Coronary artery (tissue), 2 donors: Measurements from ENCODE around the gene TEDC2.
A peak's percentile ranks its signal among the peaks of the same experiment; 100 is the strongest.
"Not testable (repeated sequence)": the region's sequence is repeated elsewhere in the genome, so short reads cannot be mapped to it uniquely, and the experiment has no call there.

ENCODE experiments used
- DNase-seq: peaks from one replicate; pipeline ENCODE4 v3.0.0-alpha.2; 2017; ENCODE audit warnings: low spot score
- H3K27ac ChIP-seq, 2 donors: fragments of 200-600 bp; sonication (generic); one replicate each; pipeline ENCODE4 v1.5.1; 2016 to 2019
- H3K4me3 ChIP-seq: fragments of 200-600 bp; sonication (generic); 2 replicates; pipeline ENCODE4 v1.5.1; 2016; ENCODE audit warnings: mild to moderate bottlenecking, moderate library complexity
- CTCF ChIP-seq: fragments of 200-600 bp; sonication (generic); IDR thresholded peaks from one replicate; pipeline ENCODE4 v1.5.1; 2019; ENCODE audit warnings: antibody characterized with exemption

TEDC2 gene

GRCh38 chr16:2429034-2429770 is 30.7 kb upstream of the TEDC2 start, which contains the start of gene CCNF:
Gene CCNF, plus strand, starts transcription at chr16:2429447. Its CDS starts 35 bp downstream, at chr16:2429482.
- Histone ChIP-seq H3K27ac (peak within 1 kb of the TSS; percentile 52 to 76), H3K4me3 (peak within 1 kb of the TSS; percentile 89)
- peak; percentile 97 for DNase-seq
- TF ChIP-seq CTCF: no peak

DNA sequence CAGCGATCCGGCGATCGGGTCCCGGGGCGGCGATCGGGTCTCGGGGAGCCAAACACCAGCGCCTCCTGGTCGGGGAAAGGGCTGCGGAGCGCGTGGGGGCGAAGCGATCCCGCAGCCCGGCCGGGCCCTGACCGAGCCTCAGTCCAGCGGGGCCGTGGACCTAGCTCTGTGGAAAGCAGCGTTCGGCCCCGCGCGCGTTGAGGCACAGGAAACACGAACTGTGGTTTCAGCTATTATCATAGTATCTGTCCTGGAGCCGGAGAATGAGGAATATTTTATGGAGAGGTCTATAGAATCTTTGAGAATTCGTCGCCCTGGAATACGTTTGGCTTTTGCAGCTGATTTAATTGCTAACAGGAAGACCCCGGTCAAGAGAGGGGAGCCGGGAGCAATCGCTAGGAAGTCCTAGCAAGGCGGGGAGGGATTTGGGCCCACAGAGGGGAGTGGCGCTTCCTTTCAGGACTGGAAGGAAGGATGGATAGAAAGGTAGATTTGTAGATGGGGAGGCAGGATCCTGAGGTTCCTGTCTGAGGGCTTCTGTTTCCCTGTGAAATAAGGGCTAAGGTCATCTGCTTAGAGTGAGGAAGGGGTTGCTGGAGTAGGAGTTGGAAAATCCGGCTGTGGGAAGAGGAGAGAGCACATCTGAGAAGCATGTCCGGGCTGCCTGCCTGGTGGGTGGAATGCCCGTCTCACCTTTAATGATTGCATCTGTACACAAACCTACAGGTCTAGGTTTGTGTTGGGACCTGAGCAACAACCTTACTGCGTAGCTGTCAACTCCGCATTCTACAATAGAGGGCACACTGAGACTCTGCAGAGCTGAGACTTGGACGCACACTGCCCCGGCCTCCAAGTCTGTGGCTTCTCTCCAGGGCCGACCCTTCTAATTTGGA is 29.9 kb upstream of the TEDC2 start:
- DNase-seq: no peak
- Histone ChIP-seq H3K27ac (peak overlapping the region in 1 of 2 donors; percentile 76), H3K4me3 (peak overlapping the region; percentile 89)
- TF ChIP-seq CTCF: no peak

DNA sequence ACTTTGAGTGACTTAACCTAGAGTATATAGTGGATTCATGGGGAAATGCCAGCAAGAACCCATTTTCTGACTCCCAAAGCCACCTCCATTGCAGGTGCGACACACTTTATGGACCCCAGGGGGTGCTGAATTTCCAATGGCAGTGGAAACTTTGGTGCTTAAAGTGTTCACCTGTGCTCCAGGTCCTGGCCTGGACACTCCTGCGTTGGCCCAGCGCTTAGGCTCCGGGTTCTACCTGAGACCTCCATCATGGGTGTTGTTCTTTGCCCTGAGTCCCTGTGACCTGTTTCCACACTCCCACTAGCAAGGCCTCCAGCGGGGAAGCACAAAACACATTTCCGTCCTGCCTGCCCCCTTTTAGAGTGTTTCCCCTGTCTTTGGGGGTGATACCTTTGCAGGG is 27.6 kb upstream of the TEDC2 start:
- H3K27ac ChIP-seq: no peak overlapping the region
- no peak overlapping the region for H3K4me3 ChIP-seq
- no peak for DNase-seq
- TF ChIP-seq CTCF: no peak

- no peak for TF ChIP-seq CTCF
- Histone ChIP-seq H3K4me3 (no peak overlapping the region), H3K27ac (no peak overlapping the region)
- DNase-seq: no peak
These were observed 27.0 kb upstream of the TEDC2 start for GRCh38 chr16:2432801-2433505.

DNA sequence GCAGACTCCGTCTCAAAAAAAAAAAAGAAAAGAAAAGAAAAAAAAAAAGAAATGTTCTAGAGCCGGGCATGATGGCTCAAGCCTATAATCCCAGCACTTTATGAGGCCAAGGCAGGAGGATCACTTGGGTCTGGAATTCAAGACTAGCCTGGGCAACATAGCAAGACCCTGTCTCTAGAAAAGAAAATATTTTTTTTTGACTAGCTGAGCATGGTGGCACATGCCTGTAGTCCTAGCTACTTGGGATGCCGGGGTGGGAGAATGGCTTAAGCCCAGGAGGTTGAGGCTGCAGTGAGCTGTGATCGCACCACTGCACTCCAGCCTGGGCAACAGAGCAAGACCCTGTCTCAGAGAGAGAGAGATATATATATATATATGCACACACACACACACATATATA is 24.7 kb upstream of the TEDC2 start:
- not testable (repeated sequence) for DNase-seq, H3K27ac ChIP-seq, H3K4me3 ChIP-seq

DNA sequence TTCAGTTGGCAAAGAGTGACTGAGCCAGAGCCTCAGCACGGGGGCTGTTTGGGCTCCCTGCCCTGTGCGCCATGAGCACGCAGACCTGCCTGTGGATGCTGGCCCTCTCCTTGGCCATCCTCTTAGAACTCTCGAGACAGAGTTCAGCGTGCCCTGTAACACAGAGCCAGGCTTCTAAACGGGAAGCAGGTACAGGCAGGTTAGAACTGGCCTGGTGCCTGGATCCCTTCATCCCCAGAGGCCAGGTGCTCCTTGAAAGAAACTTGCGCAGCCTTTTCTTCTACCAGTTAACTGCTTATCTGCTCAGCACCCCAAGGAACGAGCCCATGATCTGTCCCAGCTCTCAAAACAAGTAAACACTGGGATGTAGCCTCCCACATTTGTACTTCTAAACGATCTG is 23.8 kb upstream of the TEDC2 start:
- no peak for TF ChIP-seq CTCF
- Histone ChIP-seq H3K4me3 (no peak overlapping the region), H3K27ac (no peak overlapping the region)
- DNase-seq: no peak
